GM12875 (cell line): ENCODE measurements around the gene SEZ6.

Experiments
- H3K4me3 ChIP-seq: one replicate; pipeline ENCODE4 v1.5.1; 2011; ENCODE audit warnings: low read depth, low read length, control low read depth
- TF ChIP-seq, protein P1 (sequence below): IDR thresholded peaks from 2 replicates; pipeline ENCODE4 v1.5.1; 2011; ENCODE audit warnings: low read depth, mild to moderate bottlenecking, control low read depth, inconsistent platforms, low read length, moderate library complexity, borderline replicate concordance; ENCODE audit not compliant: insufficient read depth

The SEZ6 gene

DNA sequence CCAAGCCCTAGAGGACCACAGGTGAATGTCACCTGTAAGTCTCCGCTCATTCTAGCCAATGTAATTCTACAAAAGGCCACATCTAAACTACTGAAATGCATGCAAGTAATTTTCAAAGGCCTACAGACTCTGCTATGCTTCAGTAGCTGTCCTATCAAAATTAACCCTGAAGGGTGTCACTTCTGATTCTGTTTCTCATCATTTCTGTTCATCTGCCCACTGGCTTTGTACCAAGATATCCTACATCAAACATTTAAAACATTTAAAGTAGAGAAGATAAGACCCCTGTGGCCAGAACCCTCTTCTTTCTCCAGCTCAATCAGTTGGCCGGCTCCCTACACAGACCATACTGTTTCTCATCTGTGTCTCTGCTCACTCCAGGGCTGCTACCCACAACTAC is 76.0 kb downstream of the SEZ6 start:
- TF ChIP-seq, protein P1, sequence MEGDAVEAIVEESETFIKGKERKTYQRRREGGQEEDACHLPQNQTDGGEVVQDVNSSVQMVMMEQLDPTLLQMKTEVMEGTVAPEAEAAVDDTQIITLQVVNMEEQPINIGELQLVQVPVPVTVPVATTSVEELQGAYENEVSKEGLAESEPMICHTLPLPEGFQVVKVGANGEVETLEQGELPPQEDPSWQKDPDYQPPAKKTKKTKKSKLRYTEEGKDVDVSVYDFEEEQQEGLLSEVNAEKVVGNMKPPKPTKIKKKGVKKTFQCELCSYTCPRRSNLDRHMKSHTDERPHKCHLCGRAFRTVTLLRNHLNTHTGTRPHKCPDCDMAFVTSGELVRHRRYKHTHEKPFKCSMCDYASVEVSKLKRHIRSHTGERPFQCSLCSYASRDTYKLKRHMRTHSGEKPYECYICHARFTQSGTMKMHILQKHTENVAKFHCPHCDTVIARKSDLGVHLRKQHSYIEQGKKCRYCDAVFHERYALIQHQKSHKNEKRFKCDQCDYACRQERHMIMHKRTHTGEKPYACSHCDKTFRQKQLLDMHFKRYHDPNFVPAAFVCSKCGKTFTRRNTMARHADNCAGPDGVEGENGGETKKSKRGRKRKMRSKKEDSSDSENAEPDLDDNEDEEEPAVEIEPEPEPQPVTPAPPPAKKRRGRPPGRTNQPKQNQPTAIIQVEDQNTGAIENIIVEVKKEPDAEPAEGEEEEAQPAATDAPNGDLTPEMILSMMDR: no peak
- no peak overlapping the region for H3K4me3 ChIP-seq

DNA sequence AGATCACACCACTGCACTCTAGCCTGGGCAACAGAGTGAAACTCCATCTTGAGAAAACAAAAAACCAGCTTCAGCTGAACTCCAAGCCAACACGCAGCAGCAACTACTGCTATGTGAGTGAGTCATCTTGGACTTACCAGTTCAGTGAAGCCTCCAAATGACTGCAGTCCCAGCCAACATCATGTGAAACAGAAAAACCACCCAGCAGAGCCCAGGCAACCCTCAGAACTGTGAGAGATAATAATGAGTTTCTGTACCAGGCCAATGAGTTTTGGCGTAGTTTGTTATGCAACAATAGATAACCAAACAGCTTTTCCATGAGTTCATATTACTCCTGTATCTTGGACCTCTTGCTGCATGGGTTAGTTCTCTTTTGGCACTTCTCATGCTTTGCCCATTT is 77.8 kb downstream of the SEZ6 start:
- no peak overlapping the region for H3K4me3 ChIP-seq
- TF ChIP-seq, protein P1: no peak

DNA sequence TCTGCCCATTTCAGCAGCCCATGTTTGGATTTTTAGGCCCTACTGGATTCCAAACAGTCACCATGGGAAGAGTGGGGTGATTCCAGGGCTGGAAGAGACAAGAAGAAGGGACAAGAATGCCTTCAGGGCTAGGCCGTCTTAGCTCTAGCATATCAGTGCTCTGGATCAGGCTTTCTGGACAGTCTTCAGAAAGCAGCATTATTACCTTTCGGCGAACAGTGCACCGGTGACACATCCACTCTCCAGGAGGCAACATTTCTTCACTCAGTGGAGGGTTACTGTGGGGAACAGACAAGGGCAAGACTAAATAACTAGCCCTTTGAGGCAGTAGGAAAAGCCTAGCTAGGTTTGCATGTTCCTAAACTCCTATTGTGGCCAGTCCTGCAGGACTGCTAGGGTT is 79.0 kb downstream of the SEZ6 start:
- TF ChIP-seq, protein P1: no peak
- H3K4me3 ChIP-seq: no peak overlapping the region

DNA sequence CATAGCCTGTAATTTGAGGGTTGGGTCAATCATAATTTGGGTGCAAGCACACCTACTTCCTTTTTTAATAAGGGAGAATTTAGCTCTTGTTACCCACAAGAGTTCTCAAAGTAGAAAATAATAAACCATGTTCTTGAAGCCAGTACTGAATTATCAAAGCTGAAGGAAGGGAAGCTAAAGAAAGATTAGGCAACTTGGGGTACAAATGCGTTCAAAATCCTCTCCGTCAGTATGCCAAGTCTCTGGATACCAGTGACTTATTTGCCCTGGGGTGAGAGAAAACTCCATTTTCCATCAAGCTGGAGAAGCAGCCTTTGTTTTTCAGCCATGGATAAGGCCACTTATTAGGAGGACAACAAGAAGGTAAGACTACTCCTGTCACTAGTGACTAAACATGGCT is 79.5 kb downstream of the SEZ6 start:
- TF ChIP-seq, protein P1: no peak
- H3K4me3 ChIP-seq: no peak overlapping the region

DNA sequence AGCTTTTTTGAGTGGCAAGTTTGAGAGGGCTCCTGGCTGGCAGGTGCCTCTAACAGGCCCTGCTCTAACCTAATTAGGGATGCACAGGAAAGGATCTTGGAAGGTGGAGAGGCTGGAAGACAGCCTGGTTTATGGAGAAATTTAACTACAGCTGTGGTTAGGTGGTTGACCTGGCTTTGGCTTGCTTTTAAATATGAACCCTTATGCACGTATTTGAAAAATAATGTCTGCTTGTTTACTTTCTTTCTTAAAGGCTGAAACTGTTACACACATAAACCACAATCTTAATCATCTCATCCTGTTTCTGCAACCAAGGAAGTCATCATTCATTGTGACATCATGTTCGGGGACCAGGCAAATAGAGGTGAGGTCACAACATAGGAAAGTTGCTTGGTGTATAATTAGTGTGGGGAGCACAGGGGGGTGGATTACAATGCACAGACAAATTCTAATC is 79.9 kb downstream of the SEZ6 start:
- H3K4me3 ChIP-seq: no peak overlapping the region
- TF ChIP-seq, protein P1: no peak

DNA sequence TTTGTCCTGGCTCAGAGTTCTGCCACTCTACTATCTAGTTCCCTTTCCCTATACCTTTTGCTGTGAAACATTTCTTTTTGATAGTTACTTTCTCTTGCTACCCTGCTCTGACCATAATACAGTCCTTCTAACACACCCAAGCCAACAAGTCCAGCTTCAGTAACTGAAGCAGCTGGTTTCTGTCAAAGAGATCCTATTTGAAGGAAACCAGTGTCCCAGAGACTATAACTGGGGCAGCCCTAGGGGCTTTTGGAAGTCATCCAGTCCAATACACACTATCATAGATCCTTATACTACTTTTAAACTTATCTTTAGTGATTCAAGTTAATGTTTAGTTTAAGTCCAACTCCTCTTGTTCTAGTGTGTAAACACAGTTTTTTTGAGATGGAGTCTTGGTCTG is 85.6 kb downstream of the SEZ6 start:
- H3K4me3 ChIP-seq: no peak overlapping the region
- TF ChIP-seq, protein P1: no peak

DNA sequence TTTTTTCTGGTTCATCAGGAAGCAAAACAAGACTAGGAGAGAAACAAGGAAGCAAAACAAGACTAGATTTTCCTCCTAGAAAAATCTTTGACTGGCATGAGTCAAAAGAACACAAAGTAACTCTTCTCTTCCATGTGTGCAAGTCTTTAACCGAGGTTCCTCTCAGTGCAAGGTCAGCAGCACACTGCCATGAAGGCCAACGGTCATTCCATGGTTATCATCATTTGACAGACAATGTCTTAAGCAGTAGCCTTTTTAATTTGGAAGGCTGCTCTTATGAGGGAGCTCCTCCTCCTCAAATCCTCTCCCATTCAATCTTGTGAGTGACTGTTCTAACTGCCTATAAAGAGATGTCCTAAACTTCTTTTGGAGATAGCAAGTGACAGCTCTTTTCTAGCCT is 87.5 kb downstream of the SEZ6 start:
- TF ChIP-seq, protein P1: no peak
- H3K4me3 ChIP-seq: no peak overlapping the region
